HEK293T (cell line): ENCODE results near the gene EYA3.

ENCODE experiments used
- CTCF ChIA-PET: fragments of 350-600 bp; formaldehyde crosslinking; extraction: SDS; loops from one replicate; lab custom pipeline; 2021; ENCODE audit warnings: antibody characterized with exemption, inconsistent platforms; lab: Yijun Ruan, JAX
- POLR2A ChIA-PET: fragments of 350-600 bp; formaldehyde crosslinking; extraction: SDS; loops from one replicate; lab custom pipeline; 2020; ENCODE audit warnings: antibody characterized with exemption, inconsistent platforms; lab: Yijun Ruan, JAX
- DNase-seq: peaks from one replicate; pipeline ENCODE4 v3.0.0; 2012; ENCODE audit warnings: mixed read lengths; ENCODE audit errors: extremely low spot score
- ARNT ChIP-seq: fragments of 450-650 bp; IDR thresholded peaks from 2 replicates; pipeline ENCODE4 v1.6.1; 2017; ENCODE audit warnings: mild to moderate bottlenecking
- BHLHE40 ChIP-seq: fragments of 450-650 bp; IDR thresholded peaks from 2 replicates; pipeline ENCODE4 v1.6.1; 2016; ENCODE audit warnings: mild to moderate bottlenecking, moderate library complexity, borderline replicate concordance
- CTBP1 ChIP-seq: fragments of 450-650 bp; IDR thresholded peaks from 2 replicates; pipeline ENCODE4 v1.6.1; 2016; ENCODE audit warnings: borderline replicate concordance
- ELF4 ChIP-seq: fragments of 450-650 bp; IDR thresholded peaks from 2 replicates; pipeline ENCODE4 v1.6.1; 2017; ENCODE audit warnings: antibody characterized with exemption
- FOXA1 ChIP-seq: fragments of 450-650 bp; IDR thresholded peaks from 2 replicates; pipeline ENCODE4 v1.6.1; 2016; ENCODE audit warnings: mild to moderate bottlenecking
- FOXK2 ChIP-seq: fragments of 450-650 bp; IDR thresholded peaks from 2 replicates; pipeline ENCODE4 v1.6.1; 2016; ENCODE audit warnings: mild to moderate bottlenecking
- FOXM1 ChIP-seq: fragments of 450-650 bp; IDR thresholded peaks from 2 replicates; pipeline ENCODE4 v1.6.1; 2017; ENCODE audit warnings: mild to moderate bottlenecking, borderline replicate concordance
- HDGF ChIP-seq: fragments of 450-650 bp; IDR thresholded peaks from 2 replicates; pipeline ENCODE4 v1.6.1; 2017; ENCODE audit warnings: antibody characterized with exemption, borderline replicate concordance
- L3MBTL2 ChIP-seq: fragments of 450-650 bp; conservative IDR thresholded peaks from 2 replicates; pipeline ENCODE4 v1.6.1; 2016; ENCODE audit warnings: mild to moderate bottlenecking
- LEF1 ChIP-seq: fragments of 450-650 bp; IDR thresholded peaks from 2 replicates; pipeline ENCODE4 v1.6.1; 2017; ENCODE audit warnings: mild to moderate bottlenecking, borderline replicate concordance
- NFRKB ChIP-seq: fragments of 450-650 bp; IDR thresholded peaks from 2 replicates; pipeline ENCODE4 v1.6.1; 2016; ENCODE audit warnings: mild to moderate bottlenecking, moderate library complexity
- PKNOX1 ChIP-seq: fragments of 450-650 bp; IDR thresholded peaks from 2 replicates; pipeline ENCODE4 v1.6.1; 2016
- SP1 ChIP-seq: fragments of 450-650 bp; IDR thresholded peaks from 2 replicates; pipeline ENCODE4 v1.6.1; 2017
- SUZ12 ChIP-seq: fragments of 450-650 bp; IDR thresholded peaks from 2 replicates; pipeline ENCODE4 v1.6.1; 2016; ENCODE audit warnings: mild to moderate bottlenecking
- TARDBP ChIP-seq: fragments of 450-650 bp; IDR thresholded peaks from 2 replicates; pipeline ENCODE4 v1.6.1; 2016
- ZNF384 ChIP-seq: fragments of 450-650 bp; IDR thresholded peaks from 2 replicates; pipeline ENCODE4 v1.6.1; 2016

Gene EYA3

GRCh38 chr1:27941671-27942540, 146.5 kb downstream of the EYA3 start:
- POLR2A ChIA-PET: interaction anchor here (0.9 kb wide), 1 partner anchor 147 kb away, joined by 3 read pairs; the partner anchor contains the start of gene EYA3
- TF ChIP-seq ZNF384 (no peak), L3MBTL2 (no peak), LEF1 (no peak), PKNOX1 (no peak), ARNT (no peak), SP1 (no peak), CTBP1 (no peak), SUZ12 (no peak), ELF4 (no peak), BHLHE40 (no peak), FOXK2 (no peak), HDGF (no peak)
- DNase-seq: no peak
- CTCF ChIA-PET: interaction anchor here (0.5 to 0.7 kb wide), 2 partner anchors 79 to 1908 kb away, joined by 3 read pairs; no protein-coding TSS in a partner anchor

- DNase-seq: no peak
- ChIA-PET CTCF (interaction anchor here (0.6 to 2.0 kb wide), 9 partner anchors 8 to 735 kb away, joined by 3 to 7 read pairs (median 3); no protein-coding TSS in a partner anchor), POLR2A (interaction anchor here (0.6 to 0.9 kb wide), 2 partner anchors 147 to 294 kb away, joined by 3 read pairs; partner anchors contain the start of gene EYA3)
- TF ChIP-seq PKNOX1 (no peak), L3MBTL2 (no peak), ARNT (no peak), FOXK2 (no peak), FOXA1 (no peak), FOXM1 (no peak), NFRKB (no peak), BHLHE40 (no peak), TARDBP (no peak)
Measured at GRCh38 chr1:27940870-27941560, 147.4 kb downstream of the EYA3 start.

GRCh38 chr1:27940297-27940696, 148.1 kb downstream of the EYA3 start:
- POLR2A ChIA-PET: no interaction called here
- no peak for TF ChIP-seq NFRKB
- TF ChIP-seq L3MBTL2: no peak
- no peak for TF ChIP-seq HDGF
- no peak for TF ChIP-seq FOXA1
- TF ChIP-seq SUZ12: no peak
- TF ChIP-seq FOXK2: no peak
- TF ChIP-seq ZNF384: no peak
- TF ChIP-seq SP1: no peak
- no peak for TF ChIP-seq TARDBP
- TF ChIP-seq ELF4: no peak
- TF ChIP-seq FOXM1: no peak
- DNase-seq: peak; percentile 73
- CTCF ChIA-PET: interaction anchor here (0.6 to 2.0 kb wide), 9 partner anchors 9 to 735 kb away, joined by 3 to 7 read pairs (median 3); no protein-coding TSS in a partner anchor

GRCh38 chr1:27938488-27938887, 149.9 kb downstream of the EYA3 start:
- DNase-seq: no peak
- ChIA-PET CTCF (interaction anchor here (1.2 kb wide), 1 partner anchor 8 kb away, joined by 3 read pairs; no protein-coding TSS in a partner anchor), POLR2A (no interaction called here)
- TF ChIP-seq CTBP1 (no peak), ARNT (no peak), FOXA1 (no peak), ELF4 (no peak), BHLHE40 (no peak), NFRKB (no peak)

- ChIA-PET CTCF (no interaction called here), POLR2A (no interaction called here)
- DNase-seq: no peak
- TF ChIP-seq FOXA1: no peak
- TF ChIP-seq FOXK2: no peak
- no peak for TF ChIP-seq CTBP1
- TF ChIP-seq NFRKB: no peak
- TF ChIP-seq HDGF: no peak
- TF ChIP-seq L3MBTL2: no peak
- TF ChIP-seq SUZ12: no peak
- no peak for TF ChIP-seq SP1
- no peak for TF ChIP-seq FOXM1
- TF ChIP-seq LEF1: no peak
- no peak for TF ChIP-seq ZNF384
- no peak for TF ChIP-seq ELF4
- no peak for TF ChIP-seq PKNOX1
- no peak for TF ChIP-seq TARDBP
Measured at GRCh38 chr1:27937524-27937836, 150.9 kb downstream of the EYA3 start.

- ChIA-PET POLR2A (interaction anchor here (0.6 kb wide), 1 partner anchor 9 kb away, joined by 3 read pairs; no protein-coding TSS in a partner anchor), CTCF (interaction anchor here (1.1 kb wide), 1 partner anchor 266 kb away, joined by 9 read pairs; no protein-coding TSS in a partner anchor)
- DNase-seq: no peak
- TF ChIP-seq PKNOX1: no peak
Measured at GRCh38 chr1:27936370-27936769, 152.0 kb downstream of the EYA3 start.
